GM19468 (cell line): ENCODE data around the gene WNT2B.
"Not testable (repeated sequence)": the region's sequence is repeated elsewhere in the genome, so short reads cannot be mapped to it uniquely, and the experiment has no call there.

Experiments used
- ATAC-seq: cut with Tn5 transposase; IDR thresholded peaks from one replicate; pipeline ENCODE4 v1.9.1; 2021; ENCODE audit warnings: mild to moderate bottlenecking, moderate library complexity, moderate number of reproducible peaks; ENCODE audit not compliant: unreplicated experiment; ENCODE audit errors: extremely low read depth

The WNT2B gene

DNA sequence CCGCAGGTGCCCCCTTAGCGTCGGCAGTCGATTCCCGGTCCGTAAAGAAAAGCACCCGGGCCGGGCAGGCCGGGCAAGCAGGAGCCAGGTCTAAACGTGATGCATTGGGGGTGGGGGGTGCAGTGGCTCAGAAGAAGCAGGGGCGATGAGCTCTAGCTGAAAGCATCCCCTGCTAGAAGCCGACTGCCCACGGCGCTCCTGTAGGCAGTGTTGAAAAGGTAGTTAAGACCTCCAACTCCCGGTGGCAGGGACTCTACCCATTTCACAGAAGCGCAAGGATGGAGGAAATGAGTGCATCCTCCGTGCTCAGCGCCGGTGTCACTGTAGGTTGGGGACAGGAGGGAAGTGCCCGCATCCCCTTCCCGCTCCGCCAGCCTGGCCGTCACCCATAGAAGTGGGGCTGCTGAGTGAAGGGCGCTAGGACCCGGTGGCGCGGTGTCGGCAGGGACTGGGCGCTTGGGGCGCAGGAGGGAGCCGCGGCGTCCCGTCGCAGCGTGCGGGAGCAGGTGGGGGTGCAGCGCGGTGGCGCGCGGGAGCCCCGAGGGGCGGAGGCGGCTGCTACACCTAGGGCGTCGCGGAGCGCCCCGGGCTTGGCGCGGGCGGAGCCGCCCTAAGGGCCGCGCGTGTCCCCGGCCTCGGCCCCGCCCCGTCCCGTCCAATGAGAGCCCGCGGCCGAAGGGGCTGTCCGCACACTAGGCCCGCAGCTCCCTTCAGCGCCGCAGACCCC lies at the start of gene WNT2B:
Gene WNT2B (plus strand): TSS at position 688 of the 727 bp plus-strand sequence. CDS start 298 bp downstream, outside the sequence.
- ATAC-seq = no peak

DNA sequence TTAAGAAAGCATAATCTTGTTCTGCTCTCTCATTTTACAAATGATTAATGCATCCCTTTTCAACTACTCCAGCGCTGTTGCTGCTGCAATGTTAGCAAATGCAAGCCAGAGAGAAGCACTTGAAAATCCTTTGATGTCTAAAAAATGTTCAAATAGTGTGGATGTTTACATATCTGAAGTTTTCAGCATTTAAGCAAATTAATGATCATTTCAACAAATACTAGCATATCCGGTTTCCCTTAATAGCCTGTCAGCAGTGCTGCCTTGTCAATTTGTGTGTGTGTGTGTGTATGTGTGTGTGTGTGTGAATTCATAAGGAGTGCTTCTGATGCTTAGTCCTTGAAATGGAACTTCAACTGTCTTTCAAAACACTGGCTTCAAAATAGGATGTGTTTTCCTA lies 48.1 kb upstream of the WNT2B start:
- ATAC-seq = no peak

DNA sequence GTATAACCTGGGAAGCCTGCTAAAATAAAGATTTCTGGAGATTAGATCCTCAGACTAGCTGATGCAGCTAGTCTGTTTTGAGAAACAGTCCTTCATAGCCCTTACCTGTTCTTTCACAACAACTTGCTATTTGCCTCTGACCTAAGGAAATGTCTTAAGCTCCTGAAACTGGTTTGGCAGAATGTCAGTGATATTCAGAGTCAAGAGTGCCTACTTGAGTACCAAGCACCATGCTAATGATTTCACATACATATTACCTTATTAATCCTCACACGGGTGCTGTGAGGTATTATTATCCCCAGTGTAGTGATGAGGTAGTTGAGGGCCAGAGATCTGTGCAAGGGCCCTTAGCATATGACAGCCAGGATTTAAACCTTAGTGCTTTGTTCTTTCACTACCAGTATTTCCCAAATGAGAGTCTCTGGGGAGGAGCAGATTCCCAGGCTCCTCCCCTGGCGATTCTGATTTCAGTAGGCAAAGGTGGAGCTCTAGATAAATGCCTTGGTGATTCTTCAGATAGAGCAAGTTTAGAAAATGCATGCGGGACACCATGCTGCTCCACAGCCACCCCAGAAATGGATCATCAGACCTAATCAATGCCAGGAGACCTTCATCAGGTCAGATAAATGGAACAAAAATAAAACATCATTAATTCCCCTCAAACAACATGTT lies 47.4 kb upstream of the WNT2B start:
- no peak for ATAC-seq

DNA sequence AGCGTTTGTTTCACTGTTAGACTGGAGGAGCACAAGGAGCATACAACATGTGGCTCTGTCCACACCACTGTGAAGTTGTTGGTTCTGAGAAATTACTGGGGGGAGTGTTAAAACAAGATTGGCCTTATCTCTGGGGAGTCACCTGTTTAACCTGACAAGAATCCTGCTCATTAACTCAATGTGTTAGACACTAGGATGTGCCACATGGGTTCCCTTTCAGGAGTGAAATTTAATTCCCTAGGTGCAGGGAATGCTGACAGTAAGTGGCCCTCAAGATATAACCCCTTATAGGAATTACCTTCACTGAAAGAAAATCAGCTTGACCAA lies 45.8 kb upstream of the WNT2B start:
- ATAC-seq = no peak

DNA sequence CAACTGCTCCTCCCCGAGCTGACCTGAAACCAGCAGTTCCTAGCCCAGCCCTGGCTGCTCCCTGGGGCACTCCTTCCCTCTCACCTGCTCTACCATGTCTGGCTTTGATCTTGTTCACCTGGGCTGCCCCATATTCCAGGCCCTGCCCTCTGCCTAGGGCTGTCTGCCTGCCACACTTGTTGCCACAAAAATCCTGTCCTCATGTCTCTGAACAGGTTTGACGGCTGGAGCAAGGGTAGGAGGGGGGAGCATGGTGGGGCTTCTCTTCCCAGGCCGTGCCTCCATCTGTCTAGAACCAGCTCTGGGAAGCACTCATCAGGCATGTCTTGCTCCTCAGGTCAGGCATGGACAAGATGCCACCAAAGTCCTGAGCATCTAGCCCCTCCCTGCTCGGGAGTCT lies 44.3 kb upstream of the WNT2B start:
- no peak for ATAC-seq

DNA sequence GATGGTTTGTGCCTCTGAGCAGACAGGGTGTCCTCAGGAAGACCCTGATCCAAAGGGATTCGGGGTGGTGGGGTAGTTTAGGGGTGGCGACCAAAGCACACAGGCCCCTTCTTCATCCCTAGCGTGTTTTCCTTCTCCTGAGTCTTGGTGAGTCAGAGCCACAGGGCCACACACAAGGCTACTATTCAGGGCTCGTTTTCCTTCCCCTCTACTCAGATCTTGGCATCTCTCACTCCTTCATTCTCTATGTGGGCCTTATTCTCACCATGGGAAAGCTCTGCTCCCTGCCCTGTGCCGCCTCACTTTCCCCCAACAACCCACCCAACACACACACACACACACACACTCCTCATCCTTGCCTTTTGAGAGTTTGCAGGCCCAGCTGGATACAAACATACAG lies 43.6 kb upstream of the WNT2B start:
- ATAC-seq = no peak

DNA sequence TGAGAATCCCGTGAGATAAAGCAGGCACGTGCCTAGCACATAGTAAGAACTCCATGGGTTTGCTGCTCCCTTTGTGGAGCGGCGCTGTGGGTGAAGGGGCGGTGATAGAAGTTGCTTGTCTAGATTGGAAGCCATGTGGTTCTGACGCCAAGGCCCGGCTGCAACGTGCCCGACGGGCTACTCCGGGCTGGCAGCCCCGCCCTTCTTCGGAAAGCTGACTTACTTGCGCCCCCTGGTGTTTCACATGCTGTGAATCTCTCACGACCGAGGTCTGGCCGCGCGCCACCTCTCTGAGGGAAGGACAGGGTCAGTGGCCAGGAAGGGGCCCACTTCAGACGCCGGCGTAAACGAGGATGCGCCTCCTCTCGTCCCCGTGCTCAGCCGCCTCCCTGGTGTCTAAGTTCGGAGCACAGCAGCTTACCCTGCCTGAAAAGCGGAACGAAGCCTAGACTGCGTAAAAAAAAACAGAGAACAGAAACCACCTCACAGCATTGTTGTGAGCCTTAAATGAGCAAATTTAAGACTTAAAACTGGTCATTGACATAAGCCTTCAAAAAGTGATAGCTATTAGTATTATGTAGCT lies 42.6 kb upstream of the WNT2B start:
- ATAC-seq = peak; percentile 72

DNA sequence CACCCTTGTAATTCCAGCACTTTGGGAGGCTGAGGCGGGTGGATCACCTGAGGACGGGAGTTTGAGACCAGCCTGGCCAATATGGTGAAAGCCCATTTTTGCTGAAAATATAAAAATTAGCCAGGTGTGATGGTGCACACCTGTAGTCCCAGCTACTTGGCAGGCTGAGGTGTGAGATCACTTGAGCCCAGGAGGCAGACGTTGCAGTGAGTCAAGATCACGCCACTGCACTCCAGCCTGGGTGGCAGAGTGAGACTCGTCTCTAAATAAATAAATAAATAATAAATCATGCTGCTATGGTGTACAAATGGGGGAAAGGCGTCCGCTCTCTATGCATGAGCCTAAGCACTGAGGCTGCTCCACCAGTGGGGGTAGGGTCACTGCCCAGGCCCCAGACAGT lies 38.4 kb upstream of the WNT2B start:
- ATAC-seq = not testable (repeated sequence)

DNA sequence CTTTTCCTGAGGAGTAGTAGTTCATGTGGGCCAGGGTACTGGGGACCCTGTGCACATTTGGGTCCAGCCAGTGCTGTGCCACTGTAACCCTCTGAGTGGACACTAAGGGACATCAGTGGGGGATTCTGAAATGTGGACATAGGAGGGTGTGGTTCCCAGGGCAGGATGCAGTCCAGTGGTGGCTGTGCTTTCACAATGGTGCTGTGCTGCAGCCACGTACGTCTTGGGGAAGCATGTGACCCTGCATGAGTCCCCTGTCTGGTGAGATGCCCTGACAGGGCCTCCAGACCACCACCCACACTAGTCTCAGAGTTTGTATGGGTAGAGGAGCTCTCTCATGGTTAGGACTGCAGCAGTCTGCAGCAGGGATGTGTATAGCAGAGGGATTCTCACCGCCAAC lies 37.8 kb upstream of the WNT2B start:
- no peak for ATAC-seq

DNA sequence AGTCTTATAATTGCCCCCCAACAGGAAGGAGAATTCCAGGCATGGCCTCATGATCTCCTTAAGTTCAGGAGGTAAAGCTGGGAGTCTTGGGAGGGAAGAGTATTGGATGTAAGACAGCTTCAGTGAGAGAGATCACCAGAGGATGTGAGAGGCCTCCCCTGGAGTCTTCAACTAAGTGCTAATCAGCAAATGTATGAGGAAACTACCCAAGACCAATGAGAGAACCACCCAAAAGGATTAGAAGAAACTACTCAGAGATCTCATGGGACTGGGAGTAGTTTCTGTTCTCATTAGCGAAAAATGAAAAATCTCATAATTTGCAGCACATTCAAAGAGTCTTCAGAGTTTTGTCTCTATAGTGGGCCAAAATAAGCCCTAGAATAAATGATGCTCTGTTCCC lies 36.6 kb upstream of the WNT2B start:
- ATAC-seq = no peak

DNA sequence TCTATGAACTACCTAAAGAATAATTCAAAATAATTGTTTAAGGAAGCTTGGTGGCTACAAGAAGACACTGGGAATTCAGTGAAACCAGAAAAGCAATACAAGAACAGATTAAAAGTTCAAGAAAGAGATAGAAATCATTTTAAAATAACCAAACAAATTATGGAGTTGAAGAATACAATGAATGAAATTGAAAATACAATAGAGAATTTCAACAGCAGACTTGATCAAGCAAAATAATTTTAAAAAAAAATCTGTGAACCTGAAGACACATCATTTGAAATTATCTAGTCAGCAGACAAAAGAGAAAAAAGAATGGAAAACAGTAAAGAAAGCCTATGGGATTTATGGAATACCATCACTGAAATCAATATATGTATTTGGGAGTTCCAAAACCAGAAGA lies 31.2 kb upstream of the WNT2B start:
- ATAC-seq = no peak

DNA sequence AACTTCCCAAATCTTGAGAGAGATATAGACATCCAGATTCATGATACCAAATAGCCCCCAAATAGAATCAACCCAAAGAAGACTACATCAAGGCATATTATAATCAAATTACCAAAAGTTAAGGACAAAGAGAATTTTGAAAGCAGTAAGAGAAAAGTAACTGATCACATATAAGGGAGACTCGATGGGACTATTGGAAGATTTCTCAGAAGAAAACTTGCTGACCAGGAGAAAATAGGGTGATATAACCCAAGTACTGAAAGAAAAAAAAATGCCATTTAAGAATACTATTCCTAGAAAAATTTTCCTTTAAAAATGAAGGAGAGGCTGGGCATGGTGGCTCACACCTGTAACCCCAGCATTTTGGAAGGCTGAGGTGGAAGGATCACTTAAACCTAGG lies 30.5 kb upstream of the WNT2B start:
- ATAC-seq = no peak

DNA sequence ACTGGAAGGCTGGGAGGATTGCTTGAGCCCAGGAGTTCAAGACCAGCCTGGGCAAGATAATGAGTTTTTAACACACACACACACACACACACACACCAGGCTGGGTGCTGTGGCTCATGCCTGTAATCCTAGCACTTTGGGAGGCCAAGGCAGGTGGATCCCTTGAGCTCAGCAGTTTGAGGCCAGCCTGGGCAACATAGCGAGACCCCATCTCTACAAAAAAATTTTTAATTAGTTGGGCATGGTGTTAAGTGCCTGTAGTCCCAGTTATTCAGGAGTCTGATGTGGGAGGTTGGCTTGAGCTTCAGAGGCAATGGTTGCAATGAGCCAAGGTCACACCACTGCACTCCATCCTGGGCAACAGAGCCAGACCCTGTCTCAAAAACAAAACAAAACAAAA lies 22.7 kb upstream of the WNT2B start:
- ATAC-seq = not testable (repeated sequence)

DNA sequence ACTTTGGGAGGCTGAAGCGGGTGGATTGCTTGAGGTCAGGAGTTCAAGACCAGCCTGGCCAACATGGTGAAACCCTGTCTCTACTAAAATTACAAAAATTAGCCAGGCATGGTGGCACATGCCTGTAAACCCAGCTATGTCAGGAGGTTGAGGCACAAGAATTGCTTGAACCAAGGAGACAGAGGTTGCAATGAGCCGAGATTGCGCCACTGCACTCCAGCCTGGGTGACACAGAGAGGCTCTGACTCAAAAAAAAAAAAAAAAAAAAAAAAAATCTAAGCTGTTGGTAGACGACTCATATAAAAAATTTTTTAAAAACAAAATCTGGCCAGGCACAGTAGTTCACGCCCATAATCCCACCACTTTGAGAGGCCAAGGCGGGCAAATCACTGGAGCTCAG lies 21.1 kb upstream of the WNT2B start:
- ATAC-seq = not testable (repeated sequence)

DNA sequence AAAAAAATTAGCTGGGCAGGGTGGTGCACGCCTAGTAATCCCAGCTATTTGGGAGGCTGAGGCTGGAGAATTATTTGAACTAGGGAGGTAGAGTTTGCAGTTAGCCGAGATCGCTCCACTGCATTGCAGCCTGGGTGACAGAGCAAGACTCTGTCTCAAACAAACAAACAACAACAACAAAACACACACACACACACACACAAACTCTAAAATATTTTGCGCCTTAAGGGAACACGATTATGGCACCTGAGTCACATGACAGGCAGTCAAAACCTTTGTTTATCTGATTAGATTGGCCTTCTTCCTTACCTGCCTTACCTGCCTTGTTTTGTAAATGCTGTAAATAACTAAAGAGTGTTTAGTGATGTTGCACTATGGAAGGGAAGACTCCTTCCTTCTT lies 20.6 kb upstream of the WNT2B start:
- ATAC-seq = no peak

DNA sequence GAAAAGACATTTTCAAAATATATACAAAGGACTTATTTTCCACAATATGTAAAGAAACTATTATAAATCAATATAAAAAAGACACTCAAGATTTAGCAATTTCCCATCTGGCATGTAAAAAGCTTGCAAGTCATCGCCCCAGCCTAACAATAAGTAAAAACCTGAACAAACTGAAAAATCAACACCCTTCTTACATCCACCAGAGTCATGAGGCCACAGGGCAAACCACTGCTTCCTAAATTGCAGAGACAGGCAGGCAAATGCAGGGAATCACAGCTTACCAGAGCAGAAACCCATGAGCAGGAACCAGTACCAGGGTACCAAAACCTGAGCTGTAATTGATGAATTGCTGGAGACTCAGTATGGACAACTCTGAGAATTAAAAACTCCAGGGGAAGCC lies 16.7 kb upstream of the WNT2B start:
- ATAC-seq = no peak

DNA sequence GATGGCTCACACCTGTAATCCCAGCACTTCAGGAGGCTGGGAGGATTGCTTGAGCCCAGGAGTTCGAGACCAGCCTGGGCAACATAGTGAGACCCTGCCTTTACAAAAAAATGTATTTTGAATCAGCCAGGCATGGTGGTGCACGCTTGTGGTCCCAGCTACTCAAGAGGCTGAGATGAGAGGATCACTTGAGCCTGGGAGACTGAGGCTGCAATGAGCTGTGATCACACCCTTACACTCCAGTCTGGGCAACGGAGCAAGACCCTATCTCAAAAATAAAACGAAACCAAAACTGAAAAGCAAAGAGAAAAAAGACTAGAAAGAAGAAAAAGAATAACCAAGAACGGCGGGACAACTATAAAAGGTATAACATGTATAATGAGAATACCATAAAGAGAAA lies 15.4 kb upstream of the WNT2B start:
- ATAC-seq = no peak

DNA sequence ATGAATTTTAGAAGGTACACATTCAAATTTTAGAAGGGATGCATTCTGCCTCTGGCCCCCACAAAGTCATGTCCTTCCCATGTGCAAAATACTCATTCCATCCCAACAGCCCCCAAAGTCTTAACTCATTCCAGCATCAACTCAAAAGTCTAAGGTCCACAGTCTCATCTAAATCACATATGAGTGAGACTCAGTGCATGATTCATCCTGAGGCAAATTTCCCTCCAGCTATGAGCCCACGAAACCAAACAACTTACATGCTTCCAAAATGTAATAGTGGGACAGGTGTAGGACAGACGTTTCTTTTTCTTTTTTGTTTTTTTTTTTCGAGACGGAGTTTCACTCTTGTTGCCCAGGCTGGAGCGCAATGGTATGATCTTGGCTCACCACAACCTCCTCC lies 12.5 kb upstream of the WNT2B start:
- ATAC-seq = no peak

DNA sequence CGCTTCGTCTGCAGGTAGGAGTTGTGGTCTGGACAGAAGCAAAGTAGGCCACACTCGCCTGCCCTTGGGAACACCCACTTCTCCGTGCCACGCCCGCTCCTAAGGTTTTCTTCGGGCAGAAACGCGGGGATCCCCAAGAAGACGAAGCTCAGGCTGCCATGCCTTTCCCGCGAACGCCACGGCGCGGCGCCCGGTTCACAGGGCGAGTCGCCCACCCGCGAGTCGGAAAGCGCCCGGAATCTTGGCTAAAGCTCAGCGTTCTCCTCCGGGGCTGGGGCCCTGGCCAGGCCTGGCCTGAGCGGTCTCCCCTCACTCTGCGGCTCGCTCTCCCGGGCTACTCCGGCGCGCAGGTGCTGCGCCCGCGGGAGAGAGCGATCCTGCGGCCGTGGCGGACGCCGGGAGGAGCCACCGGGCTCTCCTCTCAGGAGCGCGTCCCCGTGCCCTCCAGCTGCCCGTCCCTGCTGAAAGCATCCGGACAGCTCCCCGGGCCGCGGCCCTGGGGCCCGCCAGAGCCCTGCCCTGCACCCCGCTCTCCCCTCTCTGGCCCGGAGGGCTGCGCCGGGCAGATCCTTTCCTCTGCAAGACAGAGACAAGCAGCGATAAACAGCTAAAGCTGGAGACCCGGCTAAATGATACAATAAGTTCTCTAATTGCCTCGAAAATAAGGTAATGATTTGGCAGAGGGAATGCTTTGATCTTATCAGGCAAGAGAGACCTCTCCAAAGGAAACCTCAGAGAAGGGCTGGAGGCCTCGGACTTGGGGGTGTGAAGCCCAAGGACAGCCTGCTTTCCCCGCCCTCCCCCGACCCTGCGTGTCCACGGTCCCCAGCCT lies 6.7 kb upstream of the WNT2B start:
- no peak for ATAC-seq

DNA sequence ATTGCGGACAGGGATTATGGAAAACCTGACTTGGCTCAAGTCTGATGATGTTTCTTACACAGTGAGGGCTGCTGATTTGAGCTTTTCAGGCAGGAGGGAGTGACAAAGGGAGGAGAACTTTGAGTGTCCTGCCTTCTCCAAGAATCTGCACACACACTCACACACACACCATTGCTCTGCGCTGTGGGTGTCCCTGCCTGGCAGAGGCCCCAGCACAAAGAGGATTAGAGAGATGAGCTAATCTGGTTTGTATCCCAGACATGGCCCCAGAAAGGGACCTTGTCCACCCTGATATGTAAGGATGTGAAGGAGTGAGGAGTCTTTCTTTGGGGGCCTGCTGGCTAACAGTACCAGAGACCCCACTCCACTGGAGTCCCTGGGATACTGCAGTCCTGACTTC lies 5.9 kb upstream of the WNT2B start:
- ATAC-seq = no peak
